Measurements from ENCODE around the gene TBCEL. TPM values are rescaled to one million over a fixed set of nuclear protein-coding genes. Genes with fewer than 3 reads are reported as not detected.
A peak's percentile ranks its signal among the peaks of the same experiment; 100 is the strongest.
"Not testable (repeated sequence)": the region's sequence is repeated elsewhere in the genome, so short reads cannot be mapped to it uniquely, and the experiment has no call there.

Gene TBCEL
- total RNA-seq, 1 donor from 2014 or later: 13.9 TPM

- Histone ChIP-seq H3K27me3 (ENCODE audit: control insufficient read depth, insufficient read depth, low read length) (no peaks in the 10 kb centered on the region), H3K4me3 (ENCODE audit: low read depth, low read length) (no peak overlapping the region), H3K36me3 (ENCODE audit: control insufficient read depth, insufficient read depth, low read length) (no peaks in the 10 kb centered on the region)
- no peak for DNase-seq (ENCODE audit: low read depth)
- TF ChIP-seq CTCF (IDR thresholded peaks at IDR 0.05; ENCODE audit: insufficient read depth, low read length, poor library complexity, severe bottlenecking): no peak
Observed at GRCh38 chr11:121018746-121019145, 5.2 kb upstream of the TBCEL start.

- H3K4me3 ChIP-seq (ENCODE audit: low read depth, low read length); H3K36me3 ChIP-seq (ENCODE audit: control insufficient read depth, insufficient read depth, low read length); DNase-seq (ENCODE audit: low read depth); H3K27me3 ChIP-seq (ENCODE audit: control insufficient read depth, insufficient read depth, low read length): not testable (repeated sequence)
Observed at GRCh38 chr11:121021718-121022117, 2.2 kb upstream of the TBCEL start.

GRCh38 chr11:121024989-121025388 lies 1.1 kb downstream of the TBCEL start:
- Histone ChIP-seq H3K36me3 (ENCODE audit: control insufficient read depth, insufficient read depth, low read length) (no peaks in the 10 kb centered on the region), H3K4me3 (ENCODE audit: low read depth, low read length) (peak overlapping the region; percentile 95), H3K27me3 (ENCODE audit: control insufficient read depth, insufficient read depth, low read length) (no peaks in the 10 kb centered on the region)
- DNase-seq (ENCODE audit: low read depth): no peak
- TF ChIP-seq CTCF (IDR thresholded peaks at IDR 0.05; ENCODE audit: insufficient read depth, low read length, poor library complexity, severe bottlenecking): no peak

- Histone ChIP-seq H3K36me3 (ENCODE audit: control insufficient read depth, insufficient read depth, low read length) (no peaks in the 10 kb centered on the region), H3K4me3 (ENCODE audit: low read depth, low read length) (no peak overlapping the region), H3K27me3 (ENCODE audit: control insufficient read depth, insufficient read depth, low read length) (no peaks in the 10 kb centered on the region)
- DNase-seq (ENCODE audit: low read depth): no peak
- TF ChIP-seq CTCF (IDR thresholded peaks at IDR 0.05; ENCODE audit: insufficient read depth, low read length, poor library complexity, severe bottlenecking): no peak
Observed at GRCh38 chr11:121029153-121029552, 5.3 kb downstream of the TBCEL start.

GRCh38 chr11:121029813-121030445 lies 6.0 kb downstream of the TBCEL start:
- no peak for DNase-seq (ENCODE audit: low read depth)
- TF ChIP-seq CTCF (IDR thresholded peaks at IDR 0.05; ENCODE audit: insufficient read depth, low read length, poor library complexity, severe bottlenecking): no peak

GRCh38 chr11:121031167-121031566 lies 7.3 kb downstream of the TBCEL start:
- Histone ChIP-seq H3K4me3 (ENCODE audit: low read depth, low read length) (no peak overlapping the region), H3K36me3 (ENCODE audit: control insufficient read depth, insufficient read depth, low read length) (no peaks in the 10 kb centered on the region), H3K27me3 (ENCODE audit: control insufficient read depth, insufficient read depth, low read length) (no peaks in the 10 kb centered on the region)
- DNase-seq (ENCODE audit: low read depth): no peak
- TF ChIP-seq CTCF (IDR thresholded peaks at IDR 0.05; ENCODE audit: insufficient read depth, low read length, poor library complexity, severe bottlenecking): no peak

More at GRCh38 chr11:121029813-121030445, 6.0 kb downstream of the TBCEL start:
- Histone ChIP-seq H3K4me3 (ENCODE audit: low read depth, low read length) (no peak overlapping the region), H3K27me3 (ENCODE audit: control insufficient read depth, insufficient read depth, low read length) (no peaks in the 10 kb centered on the region), H3K36me3 (ENCODE audit: control insufficient read depth, insufficient read depth, low read length) (no peaks in the 10 kb centered on the region)

- H3K36me3 ChIP-seq (ENCODE audit: control insufficient read depth, insufficient read depth, low read length); DNase-seq (ENCODE audit: low read depth); H3K4me3 ChIP-seq (ENCODE audit: low read depth, low read length); H3K27me3 ChIP-seq (ENCODE audit: control insufficient read depth, insufficient read depth, low read length): not testable (repeated sequence)
Observed at GRCh38 chr11:121031648-121032047, 7.7 kb downstream of the TBCEL start.
